Body of pancreas (tissue), 4 donors: ENCODE data around the gene JMJD7.
"Not testable (repeated sequence)": the region's sequence is repeated elsewhere in the genome, so short reads cannot be mapped to it uniquely, and the experiment has no call there.

ENCODE experiments used
- POLR2A ChIP-seq, 3 donors: fragments of 450-650 bp; IDR thresholded peaks; one replicate each; pipeline ENCODE4 v1.6.1; 2016; ENCODE audit warnings: antibody characterized with exemption in 3 of 3, mild to moderate bottlenecking in 2 of 3
- TF ChIP-seq, protein P1 (sequence below), 7 experiments: fragments of 450-650 bp in 4 of 7; fragments of 200-600 bp in 3 of 7; sonication (generic) in 3 of 7; IDR thresholded peaks; one replicate each; pipeline ENCODE4 v1.5.1; 2016 to 2019; ENCODE audit warnings: antibody characterized with exemption in 7 of 7

DNA sequence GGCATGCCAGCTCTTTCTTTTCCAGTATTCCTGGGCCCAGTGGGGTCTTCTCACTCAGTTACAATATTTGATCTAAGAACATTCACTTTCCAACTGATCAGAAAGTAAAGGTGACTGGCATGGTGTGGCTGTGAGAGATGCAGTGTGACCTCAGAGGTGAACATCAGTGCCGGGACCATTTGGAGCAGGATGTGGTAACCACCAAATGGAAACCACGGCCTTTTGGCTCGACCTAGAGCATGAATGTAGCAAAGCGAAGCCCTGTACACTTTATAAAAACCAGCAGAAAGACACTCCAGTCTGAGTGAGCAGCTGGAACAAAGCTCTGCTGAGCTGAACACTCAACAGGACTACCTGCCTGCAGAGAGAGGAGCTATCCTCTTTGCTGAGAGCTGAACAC is 3.4 kb downstream of the JMJD7 start:
- TF ChIP-seq, protein P1, sequence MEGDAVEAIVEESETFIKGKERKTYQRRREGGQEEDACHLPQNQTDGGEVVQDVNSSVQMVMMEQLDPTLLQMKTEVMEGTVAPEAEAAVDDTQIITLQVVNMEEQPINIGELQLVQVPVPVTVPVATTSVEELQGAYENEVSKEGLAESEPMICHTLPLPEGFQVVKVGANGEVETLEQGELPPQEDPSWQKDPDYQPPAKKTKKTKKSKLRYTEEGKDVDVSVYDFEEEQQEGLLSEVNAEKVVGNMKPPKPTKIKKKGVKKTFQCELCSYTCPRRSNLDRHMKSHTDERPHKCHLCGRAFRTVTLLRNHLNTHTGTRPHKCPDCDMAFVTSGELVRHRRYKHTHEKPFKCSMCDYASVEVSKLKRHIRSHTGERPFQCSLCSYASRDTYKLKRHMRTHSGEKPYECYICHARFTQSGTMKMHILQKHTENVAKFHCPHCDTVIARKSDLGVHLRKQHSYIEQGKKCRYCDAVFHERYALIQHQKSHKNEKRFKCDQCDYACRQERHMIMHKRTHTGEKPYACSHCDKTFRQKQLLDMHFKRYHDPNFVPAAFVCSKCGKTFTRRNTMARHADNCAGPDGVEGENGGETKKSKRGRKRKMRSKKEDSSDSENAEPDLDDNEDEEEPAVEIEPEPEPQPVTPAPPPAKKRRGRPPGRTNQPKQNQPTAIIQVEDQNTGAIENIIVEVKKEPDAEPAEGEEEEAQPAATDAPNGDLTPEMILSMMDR (IDR thresholded peaks at IDR 0.05), result not testable (repeated sequence)
- not testable (repeated sequence) for TF ChIP-seq POLR2A (IDR thresholded peaks at IDR 0.05)
